ENCODE measurements around the gene SMG9. TPM values are rescaled to one million over a fixed set of nuclear protein-coding genes. Genes with fewer than 3 reads are reported as not detected.
A peak's percentile ranks its signal among the peaks of the same experiment; 100 is the strongest.

Gene SMG9
- total and polyA plus RNA-seq, 2 of the 13 experiments (the other 11 are each of a cell fraction or from before 2014, with no cell fraction given) = 16.1 to 18.7 TPM

DNA sequence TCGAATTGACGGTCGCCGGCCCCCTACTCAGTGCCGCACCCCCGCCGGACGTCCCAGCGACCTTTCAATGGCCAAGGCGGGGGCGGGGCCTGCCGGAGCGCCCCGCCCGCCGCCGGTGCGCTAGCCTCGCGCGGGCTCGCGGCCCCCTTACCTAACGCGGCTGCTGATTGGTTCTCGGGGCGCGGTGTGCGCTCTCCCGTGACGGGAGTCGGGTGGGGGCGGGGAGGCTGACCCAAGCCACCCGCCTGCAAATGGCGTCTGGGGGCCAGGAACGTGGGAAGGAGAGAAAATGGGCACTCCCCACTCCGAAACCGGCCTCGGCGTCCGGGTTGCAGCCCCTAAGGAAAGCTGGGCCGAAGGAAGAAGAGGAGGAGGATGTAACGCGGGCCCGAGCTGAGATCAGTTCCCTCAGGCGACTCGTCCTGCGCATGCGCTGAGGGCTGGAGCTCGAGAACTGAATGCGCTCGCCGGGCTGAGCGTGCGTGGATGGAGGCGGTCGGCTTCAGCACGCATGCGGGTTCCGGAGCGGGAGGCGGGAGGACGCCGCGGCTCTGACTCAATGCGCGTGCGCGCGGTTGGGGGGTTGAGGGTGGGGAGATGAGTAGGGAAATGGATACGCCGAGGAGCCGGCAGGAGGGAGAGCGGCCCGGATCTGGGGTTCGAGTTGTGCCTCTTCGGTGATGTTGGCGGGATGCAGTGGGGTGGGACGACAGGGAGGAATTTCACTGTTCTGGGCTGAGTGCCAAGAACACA, at the start of gene SMG9 (continued):
- TF ChIP-seq, protein P1, sequence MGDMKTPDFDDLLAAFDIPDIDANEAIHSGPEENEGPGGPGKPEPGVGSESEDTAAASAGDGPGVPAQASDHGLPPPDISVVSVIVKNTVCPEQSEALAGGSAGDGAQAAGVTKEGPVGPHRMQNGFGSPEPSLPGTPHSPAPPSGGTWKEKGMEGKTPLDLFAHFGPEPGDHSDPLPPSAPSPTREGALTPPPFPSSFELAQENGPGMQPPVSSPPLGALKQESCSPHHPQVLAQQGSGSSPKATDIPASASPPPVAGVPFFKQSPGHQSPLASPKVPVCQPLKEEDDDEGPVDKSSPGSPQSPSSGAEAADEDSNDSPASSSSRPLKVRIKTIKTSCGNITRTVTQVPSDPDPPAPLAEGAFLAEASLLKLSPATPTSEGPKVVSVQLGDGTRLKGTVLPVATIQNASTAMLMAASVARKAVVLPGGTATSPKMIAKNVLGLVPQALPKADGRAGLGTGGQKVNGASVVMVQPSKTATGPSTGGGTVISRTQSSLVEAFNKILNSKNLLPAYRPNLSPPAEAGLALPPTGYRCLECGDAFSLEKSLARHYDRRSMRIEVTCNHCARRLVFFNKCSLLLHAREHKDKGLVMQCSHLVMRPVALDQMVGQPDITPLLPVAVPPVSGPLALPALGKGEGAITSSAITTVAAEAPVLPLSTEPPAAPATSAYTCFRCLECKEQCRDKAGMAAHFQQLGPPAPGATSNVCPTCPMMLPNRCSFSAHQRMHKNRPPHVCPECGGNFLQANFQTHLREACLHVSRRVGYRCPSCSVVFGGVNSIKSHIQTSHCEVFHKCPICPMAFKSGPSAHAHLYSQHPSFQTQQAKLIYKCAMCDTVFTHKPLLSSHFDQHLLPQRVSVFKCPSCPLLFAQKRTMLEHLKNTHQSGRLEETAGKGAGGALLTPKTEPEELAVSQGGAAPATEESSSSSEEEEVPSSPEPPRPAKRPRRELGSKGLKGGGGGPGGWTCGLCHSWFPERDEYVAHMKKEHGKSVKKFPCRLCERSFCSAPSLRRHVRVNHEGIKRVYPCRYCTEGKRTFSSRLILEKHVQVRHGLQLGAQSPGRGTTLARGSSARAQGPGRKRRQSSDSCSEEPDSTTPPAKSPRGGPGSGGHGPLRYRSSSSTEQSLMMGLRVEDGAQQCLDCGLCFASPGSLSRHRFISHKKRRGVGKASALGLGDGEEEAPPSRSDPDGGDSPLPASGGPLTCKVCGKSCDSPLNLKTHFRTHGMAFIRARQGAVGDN (CRISPR knock-in tag; IDR thresholded peaks at IDR 0.05) = peak; percentile 89
- TF ChIP-seq CBX5 (CRISPR knock-in tag; IDR thresholded peaks at IDR 0.05; ENCODE audit: borderline replicate concordance) = no peak
- TF ChIP-seq RARA (CRISPR knock-in tag; IDR thresholded peaks at IDR 0.05) = peak; percentile 8; the same call in 1 of the 2 replicates
- peak; percentile 59; the same call in 1 of the 2 replicates for TF ChIP-seq KDM5B (CRISPR knock-in tag; IDR thresholded peaks at IDR 0.05; ENCODE audit: borderline replicate concordance)
- TF ChIP-seq, protein P2, sequence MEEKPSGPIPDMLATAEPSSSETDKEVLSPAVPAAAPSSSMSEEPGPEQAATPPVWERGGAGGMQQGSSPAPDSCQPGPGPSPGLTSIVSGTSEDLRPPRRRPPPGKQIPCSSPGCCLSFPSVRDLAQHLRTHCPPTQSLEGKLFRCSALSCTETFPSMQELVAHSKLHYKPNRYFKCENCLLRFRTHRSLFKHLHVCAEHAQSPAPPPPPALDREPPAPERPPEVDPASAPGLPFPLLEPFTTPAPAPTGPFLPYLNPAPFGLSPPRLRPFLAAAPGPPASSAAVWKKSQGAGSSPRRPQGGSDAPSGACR (CRISPR knock-in tag; IDR thresholded peaks at IDR 0.05) = peak; percentile 73; the same call in 1 of the 2 replicates
- peak; percentile 86 for TF ChIP-seq HNRNPK (IDR thresholded peaks at IDR 0.05; ENCODE audit: low read depth, low read length, poor library complexity, severe bottlenecking)
- 0 out of 2 replicates have a peak, but pooled peaks have one; percentile 59 for TF ChIP-seq RFXANK (CRISPR knock-in tag; IDR thresholded peaks at IDR 0.05)
- TF ChIP-seq ZNF652 (CRISPR knock-in tag; IDR thresholded peaks at IDR 0.05; ENCODE audit: borderline replicate concordance, low read depth) = no peak
- TF ChIP-seq ETS1 (CRISPR knock-in tag; IDR thresholded peaks at IDR 0.05) = no peak
- TF ChIP-seq, protein P3, sequence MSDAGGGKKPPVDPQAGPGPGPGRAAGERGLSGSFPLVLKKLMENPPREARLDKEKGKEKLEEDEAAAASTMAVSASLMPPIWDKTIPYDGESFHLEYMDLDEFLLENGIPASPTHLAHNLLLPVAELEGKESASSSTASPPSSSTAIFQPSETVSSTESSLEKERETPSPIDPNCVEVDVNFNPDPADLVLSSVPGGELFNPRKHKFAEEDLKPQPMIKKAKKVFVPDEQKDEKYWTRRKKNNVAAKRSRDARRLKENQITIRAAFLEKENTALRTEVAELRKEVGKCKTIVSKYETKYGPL (CRISPR knock-in tag; IDR thresholded peaks at IDR 0.05) = no peak
- no peak for TF ChIP-seq ZMYM2 (CRISPR knock-in tag; IDR thresholded peaks at IDR 0.05)
- TF ChIP-seq JUND (CRISPR knock-in tag; IDR thresholded peaks at IDR 0.05) = no peak
- TF ChIP-seq, protein P4, sequence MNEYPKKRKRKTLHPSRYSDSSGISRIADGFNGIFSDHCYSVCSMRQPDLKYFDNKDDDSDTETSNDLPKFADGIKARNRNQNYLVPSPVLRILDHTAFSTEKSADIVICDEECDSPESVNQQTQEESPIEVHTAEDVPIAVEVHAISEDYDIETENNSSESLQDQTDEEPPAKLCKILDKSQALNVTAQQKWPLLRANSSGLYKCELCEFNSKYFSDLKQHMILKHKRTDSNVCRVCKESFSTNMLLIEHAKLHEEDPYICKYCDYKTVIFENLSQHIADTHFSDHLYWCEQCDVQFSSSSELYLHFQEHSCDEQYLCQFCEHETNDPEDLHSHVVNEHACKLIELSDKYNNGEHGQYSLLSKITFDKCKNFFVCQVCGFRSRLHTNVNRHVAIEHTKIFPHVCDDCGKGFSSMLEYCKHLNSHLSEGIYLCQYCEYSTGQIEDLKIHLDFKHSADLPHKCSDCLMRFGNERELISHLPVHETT (CRISPR knock-in tag; conservative IDR thresholded peaks at IDR 0.05) = peak; percentile 43; the same call in 1 of the 2 replicates
- peak; percentile 58; the same call in 1 of the 2 replicates for TF ChIP-seq GLI4 (CRISPR knock-in tag; IDR thresholded peaks at IDR 0.05; ENCODE audit: borderline replicate concordance)
- peak; percentile 31; the same call in 1 of the 2 replicates for TF ChIP-seq HCFC1 (IDR thresholded peaks at IDR 0.05; ENCODE audit: low read depth, low read length)
- no peak for TF ChIP-seq FOXO4 (CRISPR knock-in tag; conservative IDR thresholded peaks at IDR 0.05)
- peak; percentile 84 for TF ChIP-seq CHD2 (IDR thresholded peaks at IDR 0.05; ENCODE audit: low read depth, low read length)
- no peak for TF ChIP-seq ZNF614 (CRISPR knock-in tag; IDR thresholded peaks at IDR 0.05; ENCODE audit: borderline replicate concordance)
- no peak for TF ChIP-seq FOXA1 (IDR thresholded peaks at IDR 0.05)
- peak; percentile 13; the same call in 1 of the 2 replicates for TF ChIP-seq FOXA1 (CRISPR knock-in tag; IDR thresholded peaks at IDR 0.05)

Measured in HepG2 (cell line).